ENCODE results near the gene CARS2.
A peak's percentile ranks its signal among the peaks of the same experiment; 100 is the strongest.
"Not testable (repeated sequence)": the region's sequence is repeated elsewhere in the genome, so short reads cannot be mapped to it uniquely, and the experiment has no call there.

The CARS2 gene

GRCh38 chr13:110615322-110616102, 90.4 kb downstream of the CARS2 start, which contains the start of gene NAXD:
Gene NAXD (plus strand): TSS chr13:110615545. CDS start chr13:110615602, 57 bp downstream.
- in situ Hi-C loops (cut with MboI; ENCODE audit: low pct_unique_long_range_greater_than_20kb, low sequenced_read_pairs, unreplicated experiment) = loop anchor here (25.0 kb wide), 1 partner anchor 197 kb away; no protein-coding TSS in a partner anchor
- no peak for TF ChIP-seq CTCF (IDR thresholded peaks at IDR 0.05; ENCODE audit: extremely low read depth, insufficient read depth, missing control alignments)
- peak; percentile 99 for DNase-seq (ENCODE audit: low spot score)

- in situ Hi-C loops (cut with MboI; ENCODE audit: low pct_unique_long_range_greater_than_20kb, low sequenced_read_pairs, unreplicated experiment) = loop anchor here (25.0 kb wide), 1 partner anchor 197 kb away; no protein-coding TSS in a partner anchor
- no peak for TF ChIP-seq CTCF (IDR thresholded peaks at IDR 0.05; ENCODE audit: extremely low read depth, insufficient read depth, missing control alignments)
- DNase-seq (ENCODE audit: low spot score) = no peak
Observed at GRCh38 chr13:110615005-110615321, 91.0 kb downstream of the CARS2 start.

GRCh38 chr13:110610955-110611595, 94.8 kb downstream of the CARS2 start:
- no peak for TF ChIP-seq CTCF (IDR thresholded peaks at IDR 0.05; ENCODE audit: extremely low read depth, insufficient read depth, missing control alignments)
- in situ Hi-C loops (cut with MboI; ENCODE audit: low pct_unique_long_range_greater_than_20kb, low sequenced_read_pairs, unreplicated experiment) = loop anchor here (25.0 kb wide), 1 partner anchor 201 kb away; no protein-coding TSS in a partner anchor
- no peak for DNase-seq (ENCODE audit: low spot score)

GRCh38 chr13:110607675-110608224, 98.2 kb downstream of the CARS2 start:
- DNase-seq (ENCODE audit: low spot score) = no peak
- no peak for TF ChIP-seq CTCF (IDR thresholded peaks at IDR 0.05; ENCODE audit: extremely low read depth, insufficient read depth, missing control alignments)
- in situ Hi-C loops (cut with MboI; ENCODE audit: low pct_unique_long_range_greater_than_20kb, low sequenced_read_pairs, unreplicated experiment) = loop anchor here (25.0 kb wide), 1 partner anchor 205 kb away; no protein-coding TSS in a partner anchor

GRCh38 chr13:110606281-110606680, 99.6 kb downstream of the CARS2 start:
- DNase-seq (ENCODE audit: low spot score) = not testable (repeated sequence)
- in situ Hi-C loops (cut with MboI; ENCODE audit: low pct_unique_long_range_greater_than_20kb, low sequenced_read_pairs, unreplicated experiment) = loop anchor here (25.0 kb wide), 1 partner anchor 206 kb away; no protein-coding TSS in a partner anchor

GRCh38 chr13:110605132-110605531, 100.8 kb downstream of the CARS2 start:
- TF ChIP-seq CTCF (IDR thresholded peaks at IDR 0.05; ENCODE audit: extremely low read depth, insufficient read depth, missing control alignments) = no peak
- in situ Hi-C loops (cut with MboI; ENCODE audit: low pct_unique_long_range_greater_than_20kb, low sequenced_read_pairs, unreplicated experiment) = loop anchor here (25.0 kb wide), 1 partner anchor 207 kb away; no protein-coding TSS in a partner anchor
- DNase-seq (ENCODE audit: low spot score) = no peak
